Liver (tissue), 9 donors: ENCODE results near the gene FARS2. TPM values are rescaled to one million over a fixed set of nuclear protein-coding genes. Genes with fewer than 3 reads are reported as not detected.

Experiments
- DNase-seq: peaks from one replicate; pipeline ENCODE4 v3.0.0-alpha.2; 2017; ENCODE audit warnings: low spot score
- H3K27ac ChIP-seq, 2 donors: one replicate each; pipeline ENCODE4 v1.7.0; 2013; ENCODE audit warnings: inconsistent platforms in 2 of 2, low read length in 2 of 2, control low read depth in 1 of 2, low read depth in 1 of 2, mild to moderate bottlenecking in 1 of 2
- H3K27me3 ChIP-seq, 4 donors: one replicate each; pipeline versions ENCODE4 v1.6.1 to v1.7.0; 2013; ENCODE audit warnings: low read length in 3 of 4, inconsistent platforms in 1 of 4, mild to moderate bottlenecking in 1 of 4, moderate library complexity in 1 of 4; ENCODE audit not compliant: control insufficient read depth in 4 of 4, insufficient read depth in 4 of 4
- H3K36me3 ChIP-seq, 4 donors: one replicate each; pipeline versions ENCODE4 v1.6.1 to v1.7.0; 2013; ENCODE audit warnings: low read length in 3 of 4, mild to moderate bottlenecking in 3 of 4, low read depth in 1 of 4, moderate library complexity in 1 of 4; ENCODE audit not compliant: control insufficient read depth in 4 of 4, insufficient read depth in 3 of 4
- H3K4me1 ChIP-seq, 4 donors: one replicate each; pipeline versions ENCODE4 v1.6.1 to v1.7.0; 2013; ENCODE audit warnings: low read length in 3 of 4, mild to moderate bottlenecking in 3 of 4, moderate library complexity in 1 of 4; ENCODE audit not compliant: control insufficient read depth in 4 of 4, insufficient read depth in 4 of 4
- H3K4me3 ChIP-seq, 3 donors: one replicate each; pipeline versions ENCODE4 v1.6.1 to v1.7.0; 2013; ENCODE audit warnings: low read length in 3 of 3, control low read depth in 1 of 3, low read depth in 1 of 3, mild to moderate bottlenecking in 1 of 3
- H3K9ac ChIP-seq, 2 donors: one replicate each; pipeline ENCODE4 v1.7.0; 2013; ENCODE audit warnings: low read length in 2 of 2, mild to moderate bottlenecking in 2 of 2, moderate library complexity in 2 of 2, control low read depth in 1 of 2, low read depth in 1 of 2
- H3K9me3 ChIP-seq, 4 donors: one replicate each; pipeline versions ENCODE4 v1.6.1 to v1.7.0; 2013; ENCODE audit warnings: low read length in 3 of 4; ENCODE audit not compliant: control insufficient read depth in 4 of 4
- EGR1 ChIP-seq, 2 donors: IDR thresholded peaks; 2 replicates each; pipeline ENCODE4 v1.6.1; 2016 to 2018; ENCODE audit warnings: antibody characterized with exemption in 2 of 2, low read depth in 2 of 2
- FOXA1 ChIP-seq: IDR thresholded peaks from 2 replicates; pipeline ENCODE4 v1.6.1; 2016; ENCODE audit warnings: antibody characterized with exemption
- FOXA2 ChIP-seq: IDR thresholded peaks from 2 replicates; pipeline ENCODE4 v1.6.1; 2016; ENCODE audit warnings: antibody characterized with exemption
- GABPA ChIP-seq, 2 donors: IDR thresholded peaks in 1 of 2; conservative IDR thresholded peaks in 1 of 2; 2 replicates each; pipeline ENCODE4 v1.6.1; 2016; ENCODE audit warnings: antibody characterized with exemption in 2 of 2, mild to moderate bottlenecking in 1 of 2, moderate library complexity in 1 of 2
- HNF4A ChIP-seq, 2 donors: conservative IDR thresholded peaks; 2 replicates each; pipeline ENCODE4 v1.6.1; 2016; ENCODE audit warnings: antibody characterized with exemption in 2 of 2, mild to moderate bottlenecking in 2 of 2
- HNF4G ChIP-seq: IDR thresholded peaks from 2 replicates; pipeline ENCODE4 v1.6.1; 2016; ENCODE audit warnings: antibody characterized with exemption
- JUND ChIP-seq, 2 donors: IDR thresholded peaks; 2 replicates each; pipeline ENCODE4 v1.6.1; 2016; ENCODE audit warnings: antibody characterized with exemption in 2 of 2
- NR2F2 ChIP-seq: IDR thresholded peaks from 2 replicates; pipeline ENCODE4 v1.6.1; 2016; ENCODE audit warnings: antibody characterized with exemption
- RAD21 ChIP-seq, 2 donors: IDR thresholded peaks; 2 replicates each; pipeline ENCODE4 v1.6.1; 2016; ENCODE audit warnings: antibody characterized with exemption in 2 of 2, mild to moderate bottlenecking in 2 of 2
- RXRA ChIP-seq, 2 donors: IDR thresholded peaks; 2 replicates each; pipeline ENCODE4 v1.6.1; 2017 to 2018; ENCODE audit warnings: antibody characterized with exemption in 2 of 2, mild to moderate bottlenecking in 1 of 2
- SP1 ChIP-seq: IDR thresholded peaks from 2 replicates; pipeline ENCODE4 v1.6.1; 2018; ENCODE audit warnings: antibody characterized with exemption, mild to moderate bottlenecking
- TAF1 ChIP-seq: conservative IDR thresholded peaks from 2 replicates; pipeline ENCODE4 v1.6.1; 2016; ENCODE audit warnings: antibody characterized with exemption, mild to moderate bottlenecking
- YY1 ChIP-seq: IDR thresholded peaks from 2 replicates; pipeline ENCODE4 v1.6.1; 2016; ENCODE audit warnings: antibody characterized with exemption, mild to moderate bottlenecking
- WGBS: extraction: QIAGEN DNeasy Blood & Tissue Kit; methylation state at CpG from one replicate; pipeline ENCODE4 v1.1.7; 2013; 5-methylcytosine and 5-hydroxymethylcytosine counted together
- polyA plus RNA-seq, 2 donors: library from polyadenylated mRNA; stranded (reverse) in 1 of 2; unstranded in 1 of 2; fragments of 200-250 nt in 1 of 2; fragments of >200 nt in 1 of 2; fragmentation: Nextera tagmentation in 1 of 2; extraction: Ambion mirVana in 1 of 2; gene quantifications; one replicate each; pipeline versions ENCODE4 v1.2.1 to v1.2.3, GENCODE V29; 2013 to 2015
- total RNA-seq, 2 donors: library from RNA; depleted of rRNA; stranded (reverse); fragments of >200 nt; gene quantifications; one replicate each; pipeline ENCODE4 v1.2.3, GENCODE V29; 2014
- TF ChIP-seq, protein P1 (sequence below): IDR thresholded peaks from 2 replicates; pipeline ENCODE4 v1.6.1; 2016; ENCODE audit warnings: antibody characterized with exemption
- TF ChIP-seq, protein P2 (sequence below): fragments of 150-350 bp; IDR thresholded peaks from 2 replicates; pipeline ENCODE4 v1.5.1; 2017; ENCODE audit warnings: improper control_type of control experiment, low read depth, low read length; ENCODE audit not compliant: missing input control
- TF ChIP-seq, protein P3 (sequence below): IDR thresholded peaks from 2 replicates; pipeline ENCODE4 v1.6.1; 2016; ENCODE audit warnings: antibody characterized with exemption
- TF ChIP-seq, protein P4 (sequence below): IDR thresholded peaks from 2 replicates; pipeline ENCODE4 v1.6.1; 2016; ENCODE audit warnings: antibody characterized with exemption
- TF ChIP-seq, protein P5 (sequence below): IDR thresholded peaks from 2 replicates; pipeline ENCODE4 v1.6.1; 2016; ENCODE audit warnings: antibody characterized with exemption, mild to moderate bottlenecking
- donor health status: healthy.
- donor health status: healthy.
- donor health status: healthy.
- donor health status: healthy.
- donor health status: healthy.

FARS2 gene
- total and polyA plus RNA-seq, 4 donors, result 7.8 to 25.9 (median 11.2) TPM

DNA sequence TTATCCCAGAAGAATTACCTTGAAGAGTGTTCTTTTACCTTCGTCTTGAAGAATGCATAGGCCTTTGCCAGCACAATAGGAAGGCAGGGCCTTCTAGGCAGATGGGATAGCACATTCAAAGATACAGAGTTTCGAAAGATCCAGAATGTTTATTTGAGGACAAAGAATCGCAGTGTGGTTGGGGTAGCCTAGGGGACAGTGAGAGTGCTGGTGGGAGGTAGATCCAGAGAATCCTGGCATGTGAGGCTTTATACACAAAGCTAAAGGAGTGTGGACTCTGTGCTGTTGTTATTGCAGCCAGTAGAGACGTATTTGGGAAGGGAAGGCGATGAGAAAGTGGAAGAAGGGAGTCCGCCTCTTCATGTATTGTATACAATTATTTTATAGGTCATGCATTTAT is 186.6 kb downstream of the FARS2 start:
- WGBS, result 94% methylated on average over 6 of the region's 6 CpGs

DNA sequence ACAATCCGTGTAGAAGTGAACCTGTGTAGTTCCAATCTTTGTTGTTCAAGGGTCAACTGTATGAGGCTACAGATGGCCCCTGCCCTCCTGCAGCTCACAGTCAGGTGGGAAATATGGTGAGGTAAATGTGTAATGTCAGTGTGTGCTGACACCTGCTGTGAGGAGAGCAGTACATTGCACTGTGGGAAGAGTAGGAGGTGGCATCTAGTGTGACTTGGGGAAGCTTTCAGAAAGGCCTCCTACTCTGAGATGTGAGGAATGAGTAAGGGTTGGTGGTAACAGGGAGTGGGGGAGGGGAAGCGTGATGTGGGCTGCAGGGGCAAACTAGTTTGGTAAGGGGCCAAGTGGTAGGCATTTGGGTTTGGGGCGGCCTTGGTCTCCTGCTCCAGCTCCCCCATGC is 188.8 kb downstream of the FARS2 start:
- Histone ChIP-seq H3K9ac (no peak overlapping the region), H3K27me3 (no peaks in the 10 kb centered on the region), H3K4me1 (no peaks in the 10 kb centered on the region), H3K36me3 (peaks cover 0 to 2% (median 0%) of the 10 kb centered on the region in 4 donors), H3K27ac (no peak overlapping the region), H3K9me3 (no peaks in the 10 kb centered on the region), H3K4me3 (no peak overlapping the region)
- WGBS, result 98% methylated on average over 3 of the region's 3 CpGs
- no peak for DNase-seq
- TF ChIP-seq, protein P1, sequence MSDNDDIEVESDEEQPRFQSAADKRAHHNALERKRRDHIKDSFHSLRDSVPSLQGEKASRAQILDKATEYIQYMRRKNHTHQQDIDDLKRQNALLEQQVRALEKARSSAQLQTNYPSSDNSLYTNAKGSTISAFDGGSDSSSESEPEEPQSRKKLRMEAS, result no peak
- TF ChIP-seq GABPA (IDR thresholded peaks at IDR 0.05 in 1 of 2, conservative IDR thresholded peaks at IDR 0.05 in 1 of 2) (no peak), RXRA (IDR thresholded peaks at IDR 0.05) (no peak), FOXA1 (no peak), HNF4G (no peak), EGR1 (IDR thresholded peaks at IDR 0.05; ENCODE audit: low read depth in 2 of 2) (no peak), RAD21 (IDR thresholded peaks at IDR 0.05) (no peak), NR2F2 (no peak), FOXA2 (no peak), HNF4A (conservative IDR thresholded peaks at IDR 0.05) (no peak), YY1 (no peak)
- TF ChIP-seq, protein P2, sequence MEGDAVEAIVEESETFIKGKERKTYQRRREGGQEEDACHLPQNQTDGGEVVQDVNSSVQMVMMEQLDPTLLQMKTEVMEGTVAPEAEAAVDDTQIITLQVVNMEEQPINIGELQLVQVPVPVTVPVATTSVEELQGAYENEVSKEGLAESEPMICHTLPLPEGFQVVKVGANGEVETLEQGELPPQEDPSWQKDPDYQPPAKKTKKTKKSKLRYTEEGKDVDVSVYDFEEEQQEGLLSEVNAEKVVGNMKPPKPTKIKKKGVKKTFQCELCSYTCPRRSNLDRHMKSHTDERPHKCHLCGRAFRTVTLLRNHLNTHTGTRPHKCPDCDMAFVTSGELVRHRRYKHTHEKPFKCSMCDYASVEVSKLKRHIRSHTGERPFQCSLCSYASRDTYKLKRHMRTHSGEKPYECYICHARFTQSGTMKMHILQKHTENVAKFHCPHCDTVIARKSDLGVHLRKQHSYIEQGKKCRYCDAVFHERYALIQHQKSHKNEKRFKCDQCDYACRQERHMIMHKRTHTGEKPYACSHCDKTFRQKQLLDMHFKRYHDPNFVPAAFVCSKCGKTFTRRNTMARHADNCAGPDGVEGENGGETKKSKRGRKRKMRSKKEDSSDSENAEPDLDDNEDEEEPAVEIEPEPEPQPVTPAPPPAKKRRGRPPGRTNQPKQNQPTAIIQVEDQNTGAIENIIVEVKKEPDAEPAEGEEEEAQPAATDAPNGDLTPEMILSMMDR, result no peak
- TF ChIP-seq, protein P3, sequence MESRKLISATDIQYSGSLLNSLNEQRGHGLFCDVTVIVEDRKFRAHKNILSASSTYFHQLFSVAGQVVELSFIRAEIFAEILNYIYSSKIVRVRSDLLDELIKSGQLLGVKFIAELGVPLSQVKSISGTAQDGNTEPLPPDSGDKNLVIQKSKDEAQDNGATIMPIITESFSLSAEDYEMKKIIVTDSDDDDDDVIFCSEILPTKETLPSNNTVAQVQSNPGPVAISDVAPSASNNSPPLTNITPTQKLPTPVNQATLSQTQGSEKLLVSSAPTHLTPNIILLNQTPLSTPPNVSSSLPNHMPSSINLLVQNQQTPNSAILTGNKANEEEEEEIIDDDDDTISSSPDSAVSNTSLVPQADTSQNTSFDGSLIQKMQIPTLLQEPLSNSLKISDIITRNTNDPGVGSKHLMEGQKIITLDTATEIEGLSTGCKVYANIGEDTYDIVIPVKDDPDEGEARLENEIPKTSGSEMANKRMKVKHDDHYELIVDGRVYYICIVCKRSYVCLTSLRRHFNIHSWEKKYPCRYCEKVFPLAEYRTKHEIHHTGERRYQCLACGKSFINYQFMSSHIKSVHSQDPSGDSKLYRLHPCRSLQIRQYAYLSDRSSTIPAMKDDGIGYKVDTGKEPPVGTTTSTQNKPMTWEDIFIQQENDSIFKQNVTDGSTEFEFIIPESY, result no peak
- TF ChIP-seq, protein P4, sequence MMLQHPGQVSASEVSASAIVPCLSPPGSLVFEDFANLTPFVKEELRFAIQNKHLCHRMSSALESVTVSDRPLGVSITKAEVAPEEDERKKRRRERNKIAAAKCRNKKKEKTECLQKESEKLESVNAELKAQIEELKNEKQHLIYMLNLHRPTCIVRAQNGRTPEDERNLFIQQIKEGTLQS, result no peak

More for the DNA sequence above, 186.6 kb downstream of the FARS2 start:
- no peak overlapping the region for H3K9ac ChIP-seq
- DNase-seq, result no peak
- no peak overlapping the region for H3K27ac ChIP-seq
- no peaks in the 10 kb centered on the region for H3K27me3 ChIP-seq
- no peak overlapping the region for H3K4me3 ChIP-seq
- H3K4me1 ChIP-seq, result no peaks in the 10 kb centered on the region
- TF ChIP-seq RAD21 (IDR thresholded peaks at IDR 0.05) (no peak), GABPA (IDR thresholded peaks at IDR 0.05 in 1 of 2, conservative IDR thresholded peaks at IDR 0.05 in 1 of 2) (no peak), FOXA1 (no peak), HNF4A (conservative IDR thresholded peaks at IDR 0.05) (no peak), JUND (IDR thresholded peaks at IDR 0.05) (no peak), NR2F2 (no peak), HNF4G (no peak), FOXA2 (no peak), RXRA (IDR thresholded peaks at IDR 0.05) (no peak), TAF1 (no peak), EGR1 (IDR thresholded peaks at IDR 0.05; ENCODE audit: low read depth in 2 of 2) (no peak), YY1 (no peak), SP1 (no peak)
- TF ChIP-seq, protein P1, result no peak
- TF ChIP-seq, protein P4, result no peak
- TF ChIP-seq, protein P3, result no peak
- TF ChIP-seq, protein P5, sequence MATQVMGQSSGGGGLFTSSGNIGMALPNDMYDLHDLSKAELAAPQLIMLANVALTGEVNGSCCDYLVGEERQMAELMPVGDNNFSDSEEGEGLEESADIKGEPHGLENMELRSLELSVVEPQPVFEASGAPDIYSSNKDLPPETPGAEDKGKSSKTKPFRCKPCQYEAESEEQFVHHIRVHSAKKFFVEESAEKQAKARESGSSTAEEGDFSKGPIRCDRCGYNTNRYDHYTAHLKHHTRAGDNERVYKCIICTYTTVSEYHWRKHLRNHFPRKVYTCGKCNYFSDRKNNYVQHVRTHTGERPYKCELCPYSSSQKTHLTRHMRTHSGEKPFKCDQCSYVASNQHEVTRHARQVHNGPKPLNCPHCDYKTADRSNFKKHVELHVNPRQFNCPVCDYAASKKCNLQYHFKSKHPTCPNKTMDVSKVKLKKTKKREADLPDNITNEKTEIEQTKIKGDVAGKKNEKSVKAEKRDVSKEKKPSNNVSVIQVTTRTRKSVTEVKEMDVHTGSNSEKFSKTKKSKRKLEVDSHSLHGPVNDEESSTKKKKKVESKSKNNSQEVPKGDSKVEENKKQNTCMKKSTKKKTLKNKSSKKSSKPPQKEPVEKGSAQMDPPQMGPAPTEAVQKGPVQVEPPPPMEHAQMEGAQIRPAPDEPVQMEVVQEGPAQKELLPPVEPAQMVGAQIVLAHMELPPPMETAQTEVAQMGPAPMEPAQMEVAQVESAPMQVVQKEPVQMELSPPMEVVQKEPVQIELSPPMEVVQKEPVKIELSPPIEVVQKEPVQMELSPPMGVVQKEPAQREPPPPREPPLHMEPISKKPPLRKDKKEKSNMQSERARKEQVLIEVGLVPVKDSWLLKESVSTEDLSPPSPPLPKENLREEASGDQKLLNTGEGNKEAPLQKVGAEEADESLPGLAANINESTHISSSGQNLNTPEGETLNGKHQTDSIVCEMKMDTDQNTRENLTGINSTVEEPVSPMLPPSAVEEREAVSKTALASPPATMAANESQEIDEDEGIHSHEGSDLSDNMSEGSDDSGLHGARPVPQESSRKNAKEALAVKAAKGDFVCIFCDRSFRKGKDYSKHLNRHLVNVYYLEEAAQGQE, result no peak
- H3K36me3 ChIP-seq, result peaks cover 0 to 2% (median 0%) of the 10 kb centered on the region in 4 donors
- H3K9me3 ChIP-seq, result no peaks in the 10 kb centered on the region
